GM20431 (cell line): ENCODE results near the gene CGB5.

ENCODE experiments used
- in situ Hi-C: fragments of 300-500 bp; cut with MseI, MboI; formaldehyde crosslinking; loops from one replicate; pipeline ENCODE4 v1.15.0; 2020; ENCODE audit warnings: low sequenced_read_pairs; ENCODE audit not compliant: unreplicated experiment

CGB5 gene

GRCh38 chr19:49085020-49085867, 41.6 kb downstream of the CGB5 start, which contains the start of gene SNRNP70:
Gene SNRNP70 (plus strand): TSS chr19:49085451. CDS start chr19:49086415, 964 bp downstream.
- in situ Hi-C loops, result no loop called here

- in situ Hi-C loops, result no loop called here
These were observed 42.2 kb downstream of the CGB5 start for GRCh38 chr19:49085868-49086232.

GRCh38 chr19:49086296-49086695, 42.6 kb downstream of the CGB5 start:
- in situ Hi-C loops, result no loop called here

GRCh38 chr19:49091391-49092038, 47.9 kb downstream of the CGB5 start:
- in situ Hi-C loops, result no loop called here

GRCh38 chr19:49092686-49093085, 49.0 kb downstream of the CGB5 start:
- in situ Hi-C loops, result no loop called here
